Mammary epithelial cell (primary cell): ENCODE measurements around the gene TMIGD1.

Experiments
- CTCF ChIP-seq, 2 donors: IDR thresholded peaks in 1 of 2; conservative IDR thresholded peaks in 1 of 2; 2 replicates each; pipeline ENCODE4 v1.5.1; 2011 to 2012; ENCODE audit warnings: inconsistent platforms in 2 of 2, low read length in 2 of 2, mild to moderate bottlenecking in 2 of 2, control low read depth in 1 of 2, low read depth in 1 of 2; ENCODE audit not compliant: insufficient read depth in 1 of 2; ENCODE audit errors: extremely low read depth in 1 of 2
- EZH2 ChIP-seq: IDR thresholded peaks from 2 replicates; pipeline ENCODE4 v1.6.1; 2012; ENCODE audit warnings: low read length, inconsistent platforms, borderline replicate concordance

DNA sequence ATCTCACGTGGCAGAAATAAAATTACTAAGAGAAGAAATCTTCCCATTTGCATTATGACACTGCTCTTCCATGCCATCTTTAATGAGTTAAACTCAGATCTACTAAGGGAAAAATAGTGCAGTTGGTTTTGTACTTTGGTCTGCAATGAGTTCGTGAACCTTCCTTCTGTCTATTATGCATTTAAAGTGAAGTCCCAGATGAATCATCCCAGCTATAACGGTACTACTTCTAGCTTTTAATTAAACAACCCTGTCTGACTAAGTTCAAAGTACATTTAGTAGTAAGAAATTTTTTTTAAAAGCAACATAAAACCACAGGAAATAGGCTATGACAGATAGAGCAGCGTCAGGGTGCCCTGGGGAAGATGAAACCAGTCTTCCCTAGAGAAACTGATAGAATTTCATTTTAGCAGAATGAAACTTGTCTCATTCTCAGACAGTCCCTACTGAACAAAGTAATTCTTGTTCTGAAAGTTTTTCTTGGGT, 1.8 kb downstream of the TMIGD1 start:
- TF ChIP-seq CTCF (conservative IDR thresholded peaks at IDR 0.05 in 1 of 2, IDR thresholded peaks at IDR 0.05 in 1 of 2; ENCODE audit: extremely low read depth in 1 of 2, insufficient read depth in 1 of 2, low read depth in 1 of 2, low read length in 2 of 2) (no peak), EZH2 (no peak)
